ENCODE results near the gene RALGPS2. TPM values are rescaled to one million over a fixed set of nuclear protein-coding genes. Genes with fewer than 3 reads are reported as not detected.

RALGPS2 gene
- total and polyA plus RNA-seq, 9 of the 15 experiments (the other 6 are each of a cell fraction or from before 2014, with no cell fraction given) = 0.28 to 6.5 (median 2.6) TPM

GRCh38 chr1:178726087-178726517 is 1.1 kb downstream of the RALGPS2 start (continued):
- TF ChIP-seq CTCFL (IDR thresholded peaks at IDR 0.05; ENCODE audit: borderline replicate concordance, insufficient read depth, low read depth, low read length, poor library complexity, severe bottlenecking) (no peak), FOXP1 (CRISPR knock-in tag; IDR thresholded peaks at IDR 0.05) (no peak), EP300 (IDR thresholded peaks at IDR 0.05; ENCODE audit: low read length) (no peak)

GRCh38 chr1:178726545-178726944 is 1.5 kb downstream of the RALGPS2 start:
- Histone ChIP-seq H3K36me3 (ENCODE audit: control insufficient read depth, insufficient read depth, low read length) (no peaks in the 10 kb centered on the region), H3K4me3 (0 out of 2 replicates have a peak overlapping the region, but pooled peaks have one; percentile 63), H3K4me1 (replicated peaks in 1 of 2; ENCODE audit: control insufficient read depth in 2 of 2, insufficient read depth in 2 of 2, low read length in 2 of 2) (peaks cover 0 to 16% of the 10 kb centered on the region in 2 experiments; a peak in 4 of 5 replicates), H3K27ac (ENCODE audit: extremely low read depth, low read depth, low read length) (no peak overlapping the region), H4K20me1 (replicated peaks; ENCODE audit: control insufficient read depth, insufficient read depth, low read length) (no peaks in the 10 kb centered on the region), H3K9me3 (replicated peaks; ENCODE audit: control insufficient read depth, insufficient read depth, low read depth, low read length) (no peaks in the 10 kb centered on the region), H3K27me3 (ENCODE audit: control insufficient read depth in 2 of 2, insufficient read depth in 2 of 2, low read length in 2 of 2) (0 out of 5 replicates have a peak, but pooled peaks cover 0 to 5% of the 10 kb centered on the region in 2 experiments), H2AFZ (ENCODE audit: low read depth, low read length) (peak overlapping the region; percentile 64; the same call in 1 of the 2 replicates), H3K9ac (ENCODE audit: insufficient read depth in 1 of 2, low read depth in 2 of 2, low read length in 2 of 2) (no peak overlapping the region; a peak in 1 of 4 replicates), H3K79me2 (ENCODE audit: control insufficient read depth, insufficient read depth, low read length) (no peaks in the 10 kb centered on the region), H3K9me1 (ENCODE audit: control insufficient read depth, insufficient read depth, low read length) (no peaks in the 10 kb centered on the region), H3K4me2 (ENCODE audit: insufficient read depth, low read length) (peak overlapping the region; percentile 89; the same call in 1 of the 2 replicates)
- no peak for ATAC-seq
- WGBS (ENCODE audit: insufficient coverage, low coverage, missing lambda C conversion rate) = 8% methylated on average over 5 of the region's 5 CpGs
- intact Hi-C loops (cut with micrococcal nuclease) (no loop called here), in situ Hi-C loops (cut with MboI) (no loop called here)
- no peak for DNase-seq (ENCODE audit: extremely low read depth in 1 of 4, low spot score in 3 of 4)
- CTCF ChIA-PET (ENCODE audit: low intra/inter-chr PET ratio) = interaction anchor here (1.0 kb wide), 1 partner anchor 277 kb away, joined by 3 read pairs; no protein-coding TSS in a partner anchor
- POLR2A ChIA-PET = interaction anchor here (0.7 to 3.1 kb wide), 3 partner anchors 9 to 42 kb away, joined by 3 to 13 read pairs (median 6); no protein-coding TSS in a partner anchor
- TF ChIP-seq RFX5 (IDR thresholded peaks at IDR 0.05; ENCODE audit: low read depth, low read length) = no peak
- TF ChIP-seq RFX1 (IDR thresholded peaks at IDR 0.05) = peak; percentile 8; the same call in 1 of the 2 replicates
- peak; percentile 35 for FAIRE-seq
- BruUV-seq (replicated peaks) = TSS peak; percentile 44
